HFF-Myc (cell line): ENCODE data around the gene REL.

ENCODE experiments used
- DNase-seq: peaks from one replicate; pipeline ENCODE4 v3.0.0-alpha.2; 2011; ENCODE audit warnings: low read depth; ENCODE audit errors: extremely low read depth
- H3K4me3 ChIP-seq: replicated peaks from 2 replicates; pipeline ENCODE4 v1.5.1; 2011; ENCODE audit warnings: low read depth, mild to moderate bottlenecking, control low read depth, low read length
- CTCF ChIP-seq: IDR thresholded peaks from 2 replicates; pipeline ENCODE4 v1.5.1; 2012; ENCODE audit warnings: mild to moderate bottlenecking, low read depth, low read length, control low read depth; ENCODE audit errors: missing control alignments

Gene REL

DNA sequence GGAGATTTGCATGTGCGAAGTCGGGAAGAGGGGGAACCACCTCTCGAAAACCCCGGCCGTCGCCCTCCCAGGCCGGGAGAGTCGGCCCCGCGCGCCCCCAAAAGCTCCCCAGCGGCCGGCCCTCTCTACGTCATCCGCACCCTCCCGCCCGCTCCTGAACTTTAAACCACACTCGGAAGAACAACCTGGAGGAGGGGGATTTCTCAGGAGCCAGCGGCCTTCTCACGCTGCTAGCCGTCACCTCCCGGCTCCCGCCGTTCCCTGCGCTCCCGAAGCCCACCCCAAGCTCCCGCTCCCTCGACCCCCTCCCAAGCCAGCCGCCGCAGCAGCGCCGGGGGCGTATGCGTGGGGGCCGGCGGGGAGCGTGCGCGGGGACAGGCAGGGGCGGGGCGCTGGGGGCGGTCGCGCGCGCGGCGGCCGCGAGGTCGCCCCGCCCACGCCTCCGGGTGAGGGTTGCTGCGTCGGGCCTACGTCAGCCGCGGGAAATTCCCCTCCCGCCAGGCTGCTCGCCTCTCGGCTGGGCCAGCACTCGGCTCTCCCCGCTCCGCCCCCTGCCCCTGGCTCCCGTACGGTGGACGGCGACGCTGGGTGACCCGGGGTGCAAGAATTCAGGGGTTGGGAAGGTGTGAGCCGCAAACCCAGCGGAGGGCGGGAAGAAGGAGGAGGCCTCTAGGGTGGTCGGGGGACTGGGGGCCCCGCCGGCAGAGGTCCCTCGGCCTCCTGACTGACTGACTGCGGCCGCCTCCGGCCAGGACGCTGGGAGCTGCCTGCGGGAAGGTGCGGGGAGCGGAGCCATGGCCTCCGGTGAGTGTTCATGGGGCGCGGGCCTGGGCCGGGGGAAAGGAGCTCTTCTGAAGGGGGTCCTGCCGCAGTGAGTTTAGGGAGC is at the start of gene REL:
Gene REL (plus strand): TSS at position 528 of the 886 bp plus-strand sequence. CDS start 267 bp downstream, at position 795.
- TF ChIP-seq CTCF = peak; percentile 11
- peak; percentile 52 for DNase-seq
- peak within 1 kb of the TSS; percentile 83 for H3K4me3 ChIP-seq

DNA sequence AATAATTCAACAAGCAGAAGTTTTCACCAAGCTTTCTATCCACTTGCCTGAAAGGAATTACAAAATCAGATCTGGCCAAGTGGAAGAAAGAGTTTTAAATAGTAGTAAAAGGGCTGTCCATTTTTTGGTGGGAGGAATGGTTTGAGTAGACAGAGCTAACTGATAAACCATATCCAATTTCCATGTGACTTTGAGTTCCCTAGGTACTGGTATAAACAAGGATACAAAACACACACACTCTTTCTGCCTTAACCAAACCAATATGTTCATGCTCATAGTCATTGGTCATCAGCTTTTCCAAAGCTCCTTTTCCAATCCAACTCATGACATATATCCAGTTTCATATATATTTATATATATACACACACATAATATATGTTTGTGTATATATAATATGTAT is 49.5 kb upstream of the REL start:
- H3K4me3 ChIP-seq = no peak overlapping the region
- no peak for TF ChIP-seq CTCF

GRCh38 chr2:60832621-60833020 is 48.8 kb upstream of the REL start:
- no peak for DNase-seq
- no peak overlapping the region for H3K4me3 ChIP-seq
- no peak for TF ChIP-seq CTCF

More for the DNA sequence above, 49.5 kb upstream of the REL start:
- no peak for DNase-seq

GRCh38 chr2:60834270-60834717 is 47.1 kb upstream of the REL start:
- DNase-seq = no peak
- TF ChIP-seq CTCF = no peak
- no peak overlapping the region for H3K4me3 ChIP-seq

DNA sequence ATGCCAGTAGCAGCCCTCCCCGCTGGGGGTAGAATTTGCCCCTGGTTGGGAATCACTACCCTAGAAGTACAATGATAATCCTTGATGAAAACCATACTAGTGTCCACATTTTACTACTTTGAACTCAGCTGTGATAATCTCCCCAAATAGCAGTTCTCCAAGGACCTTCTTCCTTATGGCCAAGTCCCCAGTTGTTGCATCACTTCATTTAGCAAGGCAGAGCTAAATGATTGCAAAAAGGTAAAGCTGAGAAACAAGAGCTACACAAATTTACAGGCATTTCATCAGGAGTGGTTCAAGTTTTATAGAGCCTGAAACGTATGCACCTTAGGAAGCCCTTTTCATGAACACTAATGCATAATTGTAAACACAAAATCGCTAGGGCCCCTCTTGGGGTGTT is 44.9 kb upstream of the REL start:
- no peak for DNase-seq
- no peak overlapping the region for H3K4me3 ChIP-seq
- TF ChIP-seq CTCF = no peak

DNA sequence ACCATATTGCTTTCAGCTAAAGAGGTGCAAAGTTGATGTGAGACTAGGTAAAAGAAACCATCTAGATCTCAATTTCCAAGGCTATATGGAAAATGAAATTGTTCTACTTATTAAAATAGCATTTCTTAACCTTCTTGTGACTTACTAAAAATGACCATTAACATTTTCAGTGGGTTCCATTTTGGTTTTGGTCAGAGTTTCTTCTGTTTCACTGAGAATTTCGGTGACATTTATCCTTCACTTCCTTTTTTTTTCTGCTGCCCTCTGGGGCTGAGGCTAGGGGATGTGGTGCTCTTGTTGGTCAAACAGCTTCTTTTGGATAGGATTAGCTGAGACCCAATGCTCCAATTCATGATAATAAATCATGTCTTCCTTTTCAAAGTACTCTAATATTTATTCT is 44.3 kb upstream of the REL start:
- no peak for TF ChIP-seq CTCF
- no peak overlapping the region for H3K4me3 ChIP-seq
- DNase-seq = no peak
